ENCODE results near the gene CLK1. TPM values are rescaled to one million over a fixed set of nuclear protein-coding genes. Genes with fewer than 3 reads are reported as not detected.

Gene CLK1
- polyA plus RNA-seq, 1 donor from 2014 or later, result 745 TPM

- Histone ChIP-seq H3K9me2 (ENCODE audit: insufficient read depth, low read length) (no peaks in the 10 kb centered on the region), H3K27me3 (ENCODE audit: insufficient read depth, low read depth, low read length) (no peaks in the 10 kb centered on the region), H3K9me3 (ENCODE audit: low read length) (no peaks in the 10 kb centered on the region), H3K79me2 (replicated peaks; ENCODE audit: insufficient read depth, low read length) (peaks cover 62% of the 10 kb centered on the region), H3F3A (ENCODE audit: insufficient read depth, low read length, poor library complexity, severe bottlenecking) (peaks cover 4% of the 10 kb centered on the region), H3K4me3 (ENCODE audit: low read length) (no peak overlapping the region), H4K20me1 (ENCODE audit: insufficient read depth) (peaks cover 51% of the 10 kb centered on the region), H3K9ac (ENCODE audit: low read length) (no peak overlapping the region), H3K27ac (ENCODE audit: low read length) (no peak overlapping the region), H3K36me3 (ENCODE audit: insufficient read depth, low read length) (peaks cover 17% of the 10 kb centered on the region), H3K4me2 (ENCODE audit: low read length) (no peak overlapping the region), H2AFZ (ENCODE audit: low read depth, low read length) (no peak overlapping the region)
- no peak for TF ChIP-seq CTCF (IDR thresholded peaks at IDR 0.05; ENCODE audit: poor library complexity, severe bottlenecking)
These were observed 7.7 kb downstream of the CLK1 start for GRCh38 chr2:200856806-200857205.

- Histone ChIP-seq H3K27me3 (ENCODE audit: insufficient read depth, low read depth, low read length) (no peaks in the 10 kb centered on the region), H3K9ac (ENCODE audit: low read length) (no peak overlapping the region), H2AFZ (ENCODE audit: low read depth, low read length) (no peak overlapping the region), H3K79me2 (replicated peaks; ENCODE audit: insufficient read depth, low read length) (peaks cover 20% of the 10 kb centered on the region), H3K9me2 (ENCODE audit: insufficient read depth, low read length) (no peaks in the 10 kb centered on the region), H3K9me3 (ENCODE audit: low read length) (no peaks in the 10 kb centered on the region), H3K36me3 (ENCODE audit: insufficient read depth, low read length) (peaks cover 8% of the 10 kb centered on the region), H3K27ac (ENCODE audit: low read length) (no peak overlapping the region), H4K20me1 (ENCODE audit: insufficient read depth) (peaks cover 15% of the 10 kb centered on the region), H3K4me3 (ENCODE audit: low read length) (no peak overlapping the region), H3K4me2 (ENCODE audit: low read length) (no peak overlapping the region), H3F3A (ENCODE audit: insufficient read depth, low read length, poor library complexity, severe bottlenecking) (no peaks in the 10 kb centered on the region)
- TF ChIP-seq RAD21 (conservative IDR thresholded peaks at IDR 0.05), result no peak
- TF ChIP-seq REST (IDR thresholded peaks at IDR 0.05; ENCODE audit: borderline replicate concordance), result no peak
- TF ChIP-seq MXI1 (conservative IDR thresholded peaks at IDR 0.05; ENCODE audit: poor library complexity, severe bottlenecking), result no peak
- no peak for TF ChIP-seq EZH2 (IDR thresholded peaks at IDR 0.05; ENCODE audit: borderline replicate concordance, insufficient read depth, low read length, poor library complexity, severe bottlenecking)
- TF ChIP-seq SMC3 (conservative IDR thresholded peaks at IDR 0.05; ENCODE audit: poor library complexity), result no peak
- TF ChIP-seq TAF1 (IDR thresholded peaks at IDR 0.05; ENCODE audit: low read depth), result no peak
- TF ChIP-seq CTCF (IDR thresholded peaks at IDR 0.05; ENCODE audit: poor library complexity, severe bottlenecking), result no peak
- TF ChIP-seq POLR2AphosphoS5 (IDR thresholded peaks at IDR 0.05), result no peak
- TF ChIP-seq EP300 (conservative IDR thresholded peaks at IDR 0.05; ENCODE audit: poor library complexity, severe bottlenecking), result no peak
These were observed 11.9 kb downstream of the CLK1 start for GRCh38 chr2:200852605-200853004.

Data from neural cell (in vitro differentiated cells).